22Rv1 (cell line): ENCODE results near the gene PRSS8.
A peak's percentile ranks its signal among the peaks of the same experiment; 100 is the strongest.
"Not testable (repeated sequence)": the region's sequence is repeated elsewhere in the genome, so short reads cannot be mapped to it uniquely, and the experiment has no call there.

Experiments
- H3K27ac ChIP-seq: fragments of 450-650 bp; 2 replicates; pipeline ENCODE4 v1.5.1; 2017
- ZFX ChIP-seq: fragments of 450-650 bp; IDR thresholded peaks from 2 replicates; pipeline ENCODE4 v1.6.1; 2017; ENCODE audit warnings: antibody characterized with exemption, borderline replicate concordance
- TF ChIP-seq, protein P1 (sequence below): fragments of 450-650 bp; IDR thresholded peaks from 2 replicates; pipeline ENCODE4 v1.5.1; 2017; ENCODE audit warnings: mild to moderate bottlenecking

PRSS8 gene

DNA sequence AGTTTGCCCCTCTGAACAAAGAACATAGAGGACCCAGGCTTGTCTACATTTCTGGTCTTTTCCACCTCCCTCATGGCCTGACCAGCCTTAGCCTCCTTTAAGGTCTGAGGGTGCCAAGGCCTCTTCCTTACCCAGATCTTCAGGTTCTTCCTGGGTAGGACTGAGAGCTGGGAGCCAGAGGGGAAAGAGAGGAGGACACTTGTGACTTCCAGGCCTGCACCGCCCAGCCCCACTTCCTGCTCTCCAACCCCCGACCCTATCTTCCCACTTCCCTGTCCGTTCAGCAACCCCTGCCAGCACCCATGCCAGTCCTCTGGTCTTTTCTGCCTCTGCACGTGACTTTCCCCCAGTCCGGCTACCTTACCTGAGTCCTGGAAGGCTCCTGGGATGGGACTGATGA is 13.8 kb upstream of the PRSS8 start:
- H3K27ac ChIP-seq, result no peak overlapping the region
- TF ChIP-seq ZFX, result no peak
- TF ChIP-seq, protein P1, sequence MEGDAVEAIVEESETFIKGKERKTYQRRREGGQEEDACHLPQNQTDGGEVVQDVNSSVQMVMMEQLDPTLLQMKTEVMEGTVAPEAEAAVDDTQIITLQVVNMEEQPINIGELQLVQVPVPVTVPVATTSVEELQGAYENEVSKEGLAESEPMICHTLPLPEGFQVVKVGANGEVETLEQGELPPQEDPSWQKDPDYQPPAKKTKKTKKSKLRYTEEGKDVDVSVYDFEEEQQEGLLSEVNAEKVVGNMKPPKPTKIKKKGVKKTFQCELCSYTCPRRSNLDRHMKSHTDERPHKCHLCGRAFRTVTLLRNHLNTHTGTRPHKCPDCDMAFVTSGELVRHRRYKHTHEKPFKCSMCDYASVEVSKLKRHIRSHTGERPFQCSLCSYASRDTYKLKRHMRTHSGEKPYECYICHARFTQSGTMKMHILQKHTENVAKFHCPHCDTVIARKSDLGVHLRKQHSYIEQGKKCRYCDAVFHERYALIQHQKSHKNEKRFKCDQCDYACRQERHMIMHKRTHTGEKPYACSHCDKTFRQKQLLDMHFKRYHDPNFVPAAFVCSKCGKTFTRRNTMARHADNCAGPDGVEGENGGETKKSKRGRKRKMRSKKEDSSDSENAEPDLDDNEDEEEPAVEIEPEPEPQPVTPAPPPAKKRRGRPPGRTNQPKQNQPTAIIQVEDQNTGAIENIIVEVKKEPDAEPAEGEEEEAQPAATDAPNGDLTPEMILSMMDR, result no peak

DNA sequence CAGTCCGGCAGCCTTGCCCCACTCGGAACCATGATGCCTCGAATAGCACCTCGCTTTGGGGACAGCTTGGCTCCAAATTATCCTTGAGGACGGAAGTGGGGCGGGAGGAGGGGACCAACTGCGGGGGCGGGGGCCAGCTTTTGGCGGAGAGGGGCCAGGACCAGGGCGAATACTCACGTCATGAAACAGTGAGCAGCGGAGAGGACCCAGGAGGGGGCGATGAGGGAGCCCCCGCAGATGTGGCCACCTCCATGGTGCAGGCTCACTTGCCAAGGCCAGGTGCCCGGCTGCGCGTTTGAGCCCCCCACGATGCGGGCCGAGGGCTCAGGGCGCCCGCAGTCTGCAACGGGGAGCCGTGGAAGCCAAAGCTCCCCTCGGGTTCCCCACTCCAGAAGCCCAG is 13.4 kb upstream of the PRSS8 start:
- no peak overlapping the region for H3K27ac ChIP-seq
- TF ChIP-seq, protein P1, result no peak
- TF ChIP-seq ZFX, result no peak

DNA sequence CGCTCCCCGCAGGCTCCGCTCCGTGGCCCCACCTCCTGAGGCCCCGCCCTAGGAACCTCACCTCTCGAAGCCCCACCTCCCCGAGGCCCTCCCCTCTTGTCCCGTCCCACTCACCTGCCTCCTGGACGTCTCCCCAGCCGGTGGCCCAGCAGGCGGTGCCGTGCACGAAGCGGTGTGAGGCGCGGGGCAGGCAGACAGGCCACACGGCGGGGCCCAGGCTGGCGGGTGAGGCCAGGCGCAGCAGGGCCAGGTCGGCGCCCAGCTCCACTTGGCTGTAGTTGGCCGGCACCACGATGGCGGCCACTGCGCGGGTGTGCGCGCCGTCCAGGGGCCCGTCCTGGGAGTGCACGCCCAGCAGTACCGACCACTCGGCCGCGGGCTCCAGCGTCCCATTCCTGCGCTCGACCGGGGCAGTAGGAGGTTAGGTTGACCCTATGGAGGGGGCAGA is 12.8 kb upstream of the PRSS8 start:
- TF ChIP-seq, protein P1, result peak; percentile 28; the same call in 1 of the 2 replicates
- TF ChIP-seq ZFX, result no peak
- no peak overlapping the region for H3K27ac ChIP-seq

DNA sequence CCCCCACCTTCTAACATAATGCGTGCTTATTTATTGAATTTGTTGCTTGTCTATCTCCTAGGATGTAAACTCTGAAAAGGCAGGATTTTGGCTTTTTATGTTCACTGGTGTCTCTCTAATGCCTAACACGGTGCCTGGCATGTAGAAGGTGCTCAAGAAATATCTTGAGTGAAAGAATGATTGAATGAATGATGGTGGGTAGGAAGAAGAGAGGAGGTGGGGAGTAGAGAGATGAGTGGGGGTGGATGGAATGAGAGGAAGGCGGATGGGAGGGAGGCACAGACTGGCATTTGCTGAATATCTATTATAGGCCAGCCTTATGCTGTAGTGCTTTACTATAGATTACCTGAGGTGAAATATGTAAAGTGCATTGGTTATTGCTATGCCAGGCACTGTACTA is 12.0 kb upstream of the PRSS8 start:
- TF ChIP-seq, protein P1, result no peak
- no peak for TF ChIP-seq ZFX
- no peak overlapping the region for H3K27ac ChIP-seq

DNA sequence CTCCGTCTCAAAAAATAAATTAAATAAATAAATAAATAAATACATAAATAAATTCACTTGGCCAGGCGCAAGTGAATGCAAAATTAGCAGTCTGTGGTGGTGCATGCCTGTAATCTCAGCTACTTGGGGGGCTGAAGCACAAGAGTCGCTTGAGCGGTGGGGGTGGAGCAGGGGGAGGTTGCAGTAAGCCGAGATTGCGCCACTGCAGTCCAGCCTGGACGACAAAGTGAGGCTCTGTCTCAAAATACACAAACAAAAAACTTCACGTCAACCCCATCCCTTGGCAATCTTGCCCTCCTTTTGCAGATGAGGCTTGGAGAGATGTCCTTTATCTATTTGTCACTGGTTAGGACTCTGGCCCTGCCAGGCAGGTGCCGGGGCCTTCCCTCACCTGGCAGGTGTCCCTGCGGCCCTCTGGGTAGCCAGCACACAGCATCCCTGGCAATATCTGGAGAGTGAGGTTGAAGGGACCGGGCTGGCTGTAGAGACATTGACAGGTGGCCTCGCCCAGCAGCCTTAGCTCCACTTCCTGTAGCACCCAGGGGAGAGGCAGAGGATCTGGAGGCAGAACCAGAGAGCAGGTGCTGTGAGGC is 10.0 kb upstream of the PRSS8 start:
- no peak overlapping the region for H3K27ac ChIP-seq
- TF ChIP-seq, protein P1, result no peak
- TF ChIP-seq ZFX, result no peak

DNA sequence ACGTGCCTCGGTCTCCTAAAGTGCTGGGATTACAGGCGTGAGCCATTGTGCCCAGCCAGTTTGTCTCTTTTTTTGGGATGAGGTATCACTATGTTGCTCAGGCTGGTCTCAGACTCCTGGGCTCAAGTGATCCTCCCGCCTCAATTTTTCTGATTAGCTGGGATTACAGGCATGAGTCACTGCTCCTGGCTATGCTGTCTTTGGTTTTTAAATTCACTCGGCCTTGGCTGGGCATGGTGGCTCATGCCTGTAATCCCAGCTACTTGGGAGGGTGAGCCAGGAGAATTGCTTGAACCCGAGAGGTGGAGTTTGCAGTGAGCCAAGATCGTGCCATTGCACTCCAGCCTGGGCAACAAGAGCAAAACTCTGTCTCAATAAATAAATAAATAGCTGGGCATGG is 8.9 kb upstream of the PRSS8 start:
- H3K27ac ChIP-seq, result not testable (repeated sequence)

DNA sequence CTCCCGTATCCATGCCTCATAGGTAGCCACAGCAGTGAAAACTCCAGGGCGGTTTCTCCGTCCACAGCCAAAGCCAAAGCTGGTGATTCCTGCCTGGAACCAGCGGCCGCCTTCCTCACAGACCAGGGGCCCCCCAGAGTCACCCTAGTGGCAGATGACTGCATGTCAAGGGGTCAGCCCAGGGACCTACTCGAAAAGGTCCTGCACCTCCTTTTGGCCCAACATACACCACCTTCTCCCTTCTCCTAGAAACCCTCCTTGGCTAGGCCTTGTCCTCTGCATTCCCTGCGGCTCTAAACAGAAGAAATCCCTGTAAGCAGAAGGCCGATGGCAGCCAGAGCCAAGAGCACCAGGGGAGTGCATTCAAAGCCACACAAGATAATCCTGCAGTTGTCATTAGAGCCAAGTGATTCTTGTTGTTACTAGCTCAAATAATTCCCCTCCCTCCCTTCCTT is 8.2 kb upstream of the PRSS8 start:
- no peak overlapping the region for H3K27ac ChIP-seq
- TF ChIP-seq ZFX, result no peak
- TF ChIP-seq, protein P1, result no peak

DNA sequence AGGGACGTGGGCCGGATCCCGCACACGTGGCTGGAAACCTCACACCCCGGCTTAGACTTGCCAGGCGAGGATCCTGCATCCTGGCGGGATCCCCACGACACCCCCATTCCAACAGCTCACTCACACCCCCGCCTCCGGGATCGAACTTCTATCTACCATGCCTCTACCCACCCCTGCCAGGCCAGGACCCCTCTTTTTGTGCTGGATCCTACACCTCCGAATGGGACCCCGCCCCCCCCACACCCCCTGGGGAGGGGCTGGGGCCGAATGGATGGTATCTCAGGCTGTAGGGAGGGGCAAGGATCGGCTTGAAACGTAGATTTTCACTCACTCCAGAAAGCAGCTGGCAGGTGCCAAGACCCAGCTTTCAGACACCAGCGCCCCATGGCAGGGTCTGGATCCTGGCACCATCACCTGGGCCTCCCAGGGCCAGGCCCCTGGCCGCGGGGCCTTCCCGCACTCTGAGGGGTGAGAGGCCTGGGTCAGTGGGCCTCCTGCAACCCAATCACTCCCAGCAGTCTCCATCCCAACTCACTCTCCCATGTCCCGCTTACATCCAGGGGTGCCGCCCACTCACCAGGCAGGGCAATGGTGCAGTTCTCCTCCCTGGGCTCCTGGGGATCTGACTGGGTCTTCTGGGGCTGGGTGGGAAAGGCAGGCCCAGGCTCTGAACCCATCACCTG is 7.6 kb upstream of the PRSS8 start:
- H3K27ac ChIP-seq, result peak overlapping the region; percentile 81
- TF ChIP-seq, protein P1, result no peak
- no peak for TF ChIP-seq ZFX
